Stimulated activated CD8-positive, alpha-beta memory T cell treated with anti-CD3 and anti-CD28 coated beads, Interleukin-4, amount 100 ng/mL, for 4 hours (primary cell): ENCODE results near the gene POP7.
"Not testable (repeated sequence)": the region's sequence is repeated elsewhere in the genome, so short reads cannot be mapped to it uniquely, and the experiment has no call there.

ENCODE experiments used
- DNase-seq, 2 donors: peaks; one replicate each; pipeline ENCODE4 v3.0.0-alpha.2; 2020; ENCODE audit warnings: low read depth in 2 of 2, low spot score in 1 of 2

Gene POP7

DNA sequence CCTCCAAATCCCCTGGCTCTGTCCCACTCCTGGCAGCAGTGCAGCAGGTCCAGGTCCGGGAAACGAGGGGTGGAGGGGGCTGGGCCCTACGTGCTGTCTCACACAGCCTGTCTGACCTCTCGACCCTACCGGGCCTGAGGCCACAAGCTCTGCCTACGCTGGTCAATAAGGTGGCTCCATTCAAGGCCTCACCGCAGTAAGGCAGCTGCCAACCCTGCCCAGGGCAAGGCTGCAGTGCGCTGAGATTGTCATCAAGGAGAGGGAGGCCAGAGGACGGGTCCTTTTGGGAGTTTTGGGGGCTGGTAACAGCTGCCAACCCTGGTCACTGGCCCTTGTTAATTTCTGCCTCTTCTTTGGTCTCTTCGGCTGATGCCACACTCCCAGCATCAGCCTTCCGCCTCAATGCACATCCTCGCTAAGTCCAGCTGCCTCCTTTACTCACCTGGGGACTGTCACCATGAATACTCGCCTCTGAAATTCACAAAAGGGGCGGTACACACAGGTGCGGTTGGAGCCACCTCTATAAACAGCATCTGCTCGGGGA is 17.9 kb downstream of the POP7 start:
- no peak for DNase-seq

DNA sequence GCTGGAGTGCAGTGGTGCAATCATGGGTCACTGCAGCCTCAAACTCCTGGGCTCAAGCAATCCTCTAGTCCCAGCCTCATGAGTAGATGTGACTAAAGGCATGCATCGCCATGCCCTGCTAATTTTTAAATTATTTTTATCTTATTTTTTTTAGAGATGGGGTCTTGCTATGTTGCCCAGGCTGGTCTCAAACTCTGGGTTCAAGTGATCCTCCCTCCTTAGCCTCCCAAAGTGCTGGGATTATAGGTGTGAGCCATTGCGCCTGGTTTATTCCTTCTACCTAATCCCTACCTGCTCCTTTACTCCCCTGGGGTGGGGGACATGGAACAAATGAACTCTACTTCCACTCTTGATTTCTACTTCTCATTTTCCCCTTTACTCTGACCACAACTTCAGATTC is 18.4 kb downstream of the POP7 start:
- DNase-seq, result not testable (repeated sequence)

DNA sequence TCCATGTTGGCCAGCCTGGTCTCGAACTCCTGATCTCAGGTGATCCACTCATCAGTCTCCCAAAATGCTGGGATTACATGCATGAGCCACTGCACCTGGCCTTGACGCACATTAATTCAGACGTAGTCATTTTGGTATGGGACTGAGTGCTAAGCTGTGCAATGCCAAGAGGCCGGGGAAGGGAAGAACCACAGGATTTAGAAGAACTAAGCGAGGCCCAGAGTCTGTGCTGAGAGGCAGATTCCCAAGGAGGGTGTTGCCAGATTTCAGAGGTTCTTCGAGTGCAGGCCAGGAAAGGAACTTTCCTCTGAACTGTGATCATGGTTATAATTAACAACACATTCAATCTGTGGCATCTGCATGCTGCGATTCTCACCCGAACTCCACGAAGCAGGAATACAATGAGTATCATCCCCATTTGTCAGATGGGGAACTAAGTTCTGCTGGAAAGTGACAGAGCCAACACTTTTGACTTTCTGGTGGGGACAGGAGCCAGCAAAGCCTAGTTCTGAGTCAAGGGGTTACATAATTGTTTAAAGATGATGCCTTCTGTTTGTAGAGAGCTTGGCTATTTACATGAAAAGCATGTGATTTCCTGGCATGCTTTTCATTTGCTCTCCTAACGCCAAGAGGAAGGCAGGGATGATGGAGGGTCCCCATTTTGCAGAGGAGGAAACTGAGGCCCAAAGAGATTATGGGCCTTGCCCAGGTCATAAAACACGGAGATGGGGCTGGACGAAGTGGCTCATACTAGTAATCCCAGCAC is 21.3 kb downstream of the POP7 start:
- no peak for DNase-seq

DNA sequence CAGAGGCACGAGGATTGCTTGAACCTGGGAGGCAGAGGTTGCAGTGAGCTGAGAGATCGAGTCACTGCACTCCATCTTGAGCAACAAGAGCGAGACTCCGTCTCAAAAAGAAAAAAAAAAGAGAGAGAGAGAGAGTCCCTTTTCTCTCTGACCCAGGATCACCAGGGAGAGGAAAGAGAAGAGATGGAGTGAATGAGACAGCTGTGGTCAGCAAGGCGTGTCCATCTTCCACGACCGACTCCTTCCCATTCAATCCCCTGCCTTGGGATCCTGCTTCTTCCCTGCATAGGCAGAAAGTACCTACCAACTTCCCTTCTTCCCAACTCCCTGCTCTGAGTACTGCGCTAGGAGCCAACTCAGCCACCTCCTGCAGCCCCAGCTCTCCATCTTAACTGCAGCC is 22.3 kb downstream of the POP7 start:
- DNase-seq, result no peak

DNA sequence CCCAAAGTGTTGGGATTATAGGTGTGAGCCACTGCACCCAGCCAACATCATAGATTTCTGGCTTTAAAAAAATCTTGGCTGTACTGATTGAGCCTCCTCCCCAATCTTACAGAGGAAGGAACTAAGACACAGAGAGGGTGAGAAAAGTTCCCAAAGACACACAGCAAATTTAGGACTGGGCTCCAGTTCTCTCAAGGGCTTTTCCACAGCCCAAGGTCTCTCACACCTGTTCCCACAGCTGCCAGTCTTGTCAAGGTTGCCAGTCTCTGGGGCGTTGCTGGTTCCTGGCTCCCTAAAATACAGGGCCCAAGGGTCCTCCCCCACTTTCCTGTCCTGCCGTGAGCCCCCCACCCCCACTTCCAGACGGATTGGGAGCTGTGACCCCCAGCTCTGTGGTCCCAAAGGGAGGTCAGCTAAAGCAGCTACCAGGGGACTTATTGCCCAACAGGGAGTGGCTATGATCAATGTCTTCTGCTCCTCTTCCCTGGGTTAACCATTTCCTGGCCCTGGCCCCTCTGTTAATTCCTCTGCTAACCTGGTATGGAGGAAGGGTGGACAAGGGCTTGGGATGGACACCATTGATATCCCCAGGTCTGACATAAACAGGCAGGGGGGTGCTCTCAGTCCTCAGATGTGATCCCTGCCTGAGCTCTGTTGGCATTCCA is 24.3 kb downstream of the POP7 start:
- no peak for DNase-seq

DNA sequence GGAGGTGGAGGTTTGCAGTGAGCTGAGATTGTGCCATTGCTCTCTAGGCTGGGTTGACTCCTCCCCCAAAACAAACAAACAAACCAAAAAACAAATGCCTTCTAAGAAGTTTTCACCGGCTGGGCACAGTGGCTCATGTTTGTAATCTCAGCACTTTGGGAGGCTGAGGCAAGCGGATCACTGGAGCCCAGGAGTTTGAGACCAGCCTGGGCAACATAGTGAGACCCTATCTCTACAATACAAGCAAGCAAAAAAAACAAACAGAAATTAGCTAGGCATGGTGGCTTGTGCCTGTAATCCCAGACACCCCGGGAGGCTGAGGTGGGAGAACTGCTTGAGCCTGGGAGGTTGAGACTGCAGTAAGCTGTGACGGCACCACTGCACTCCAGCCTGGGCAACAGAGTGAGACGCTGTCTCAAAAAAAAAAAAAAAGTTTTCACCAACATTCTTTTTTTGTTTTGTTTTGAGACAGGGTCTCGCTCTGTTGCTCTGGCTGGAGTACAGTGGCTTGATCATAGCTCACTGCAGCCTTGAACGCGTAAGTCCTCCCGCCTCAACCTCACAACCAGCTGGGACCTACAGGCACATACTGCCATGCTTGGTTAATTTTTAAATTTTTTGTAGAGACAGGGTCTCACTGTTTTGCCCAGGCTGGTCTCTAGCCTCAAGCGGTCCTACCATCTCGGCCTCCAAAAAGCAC is 26.2 kb downstream of the POP7 start:
- no peak for DNase-seq

DNA sequence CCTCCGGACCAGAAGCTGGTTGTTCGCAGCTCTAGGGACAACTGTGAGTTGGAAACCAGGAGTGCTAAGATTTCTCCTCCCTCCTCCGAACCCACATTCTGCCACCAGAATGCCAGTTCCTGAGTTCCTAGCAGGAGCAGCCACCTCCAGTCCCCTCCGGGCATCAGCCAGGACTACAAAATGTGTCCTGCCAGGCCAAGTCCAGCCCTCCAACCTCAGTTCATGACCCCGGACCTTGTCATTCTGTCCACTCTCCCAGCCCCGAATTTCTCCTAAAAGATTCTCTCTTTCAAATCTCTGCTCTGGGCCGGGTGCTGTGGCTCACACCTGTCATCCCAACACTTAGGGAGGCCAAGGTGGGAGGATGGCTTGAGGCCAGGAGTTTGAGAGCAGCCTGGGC is 29.8 kb downstream of the POP7 start:
- DNase-seq, result no peak

DNA sequence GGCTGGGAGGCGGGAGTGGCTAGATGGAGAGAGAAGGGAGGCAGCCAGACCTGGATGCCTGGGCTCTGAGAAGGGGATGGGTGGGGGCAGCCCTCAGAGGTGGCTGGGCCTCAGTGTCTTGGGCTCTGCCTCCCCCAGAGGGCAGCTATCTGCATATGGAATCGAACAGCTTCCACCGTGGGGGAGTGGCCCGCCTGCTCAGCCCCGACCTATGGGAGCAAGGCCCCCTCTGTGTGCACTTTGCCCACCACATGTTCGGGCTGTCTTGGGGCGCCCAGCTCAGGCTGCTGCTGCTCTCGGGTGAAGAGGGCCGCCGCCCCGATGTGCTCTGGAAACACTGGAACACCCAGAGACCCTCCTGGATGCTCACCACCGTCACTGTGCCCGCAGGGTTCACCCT is 30.8 kb downstream of the POP7 start:
- no peak for DNase-seq

DNA sequence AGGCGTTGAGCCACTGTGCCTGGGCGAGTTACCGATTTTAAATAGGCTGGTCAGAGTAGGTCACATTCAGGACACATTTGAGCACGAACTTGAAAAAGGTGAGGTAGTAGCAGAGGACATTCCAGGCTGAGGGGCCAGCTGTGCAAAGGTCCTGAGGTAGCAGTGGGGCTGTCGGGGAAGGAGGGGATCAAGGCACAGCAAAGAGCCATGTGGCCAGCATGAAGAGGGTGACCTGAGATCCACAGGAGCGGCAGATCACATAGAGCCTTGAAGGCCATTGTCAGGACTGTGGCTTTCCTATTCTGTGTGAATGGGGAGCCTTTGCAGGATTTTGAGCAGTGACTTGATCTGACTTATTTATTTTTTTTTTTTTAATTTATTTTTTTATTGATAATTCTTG is 34.0 kb downstream of the POP7 start:
- DNase-seq, result no peak

DNA sequence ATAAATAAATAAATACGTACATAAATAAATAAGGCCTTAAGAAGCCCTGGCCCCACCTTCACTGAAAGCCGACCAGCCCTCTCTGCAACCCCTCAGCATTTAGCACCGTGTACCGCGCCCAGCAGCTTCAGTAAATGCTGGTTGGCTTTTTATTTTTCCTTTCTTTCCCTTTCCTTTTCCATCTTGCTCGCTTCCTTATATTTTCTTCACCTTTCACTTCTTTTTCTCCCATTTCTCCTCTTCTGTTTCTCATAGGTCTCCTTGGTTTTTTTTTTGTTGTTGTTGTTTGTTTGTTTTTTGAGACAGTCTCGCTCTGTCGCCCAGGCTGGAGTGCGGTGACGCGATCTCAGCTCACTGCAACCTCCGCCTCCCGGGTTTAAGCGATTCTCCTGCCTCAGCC is 38.7 kb downstream of the POP7 start:
- no peak for DNase-seq

DNA sequence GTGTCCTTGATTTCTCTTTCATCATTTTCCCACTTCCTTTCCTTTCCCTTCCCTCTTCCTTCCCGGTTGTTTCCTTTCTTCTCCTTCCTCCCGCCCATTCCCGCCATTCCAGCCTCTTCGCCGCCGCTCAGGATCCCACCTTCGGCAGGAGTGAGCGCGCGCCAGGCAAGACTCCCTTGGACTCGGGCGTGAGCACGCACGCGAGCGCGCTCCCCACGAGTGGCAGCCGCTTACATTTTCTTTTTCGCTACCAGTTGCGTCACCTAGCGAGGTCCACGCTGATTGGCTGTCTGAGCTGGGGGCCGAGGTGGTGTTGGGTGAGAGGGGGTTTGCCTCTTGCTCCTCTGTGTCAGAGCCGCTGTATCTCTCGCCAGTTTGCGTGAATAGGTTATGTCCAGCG is 39.3 kb downstream of the POP7 start:
- no peak for DNase-seq

DNA sequence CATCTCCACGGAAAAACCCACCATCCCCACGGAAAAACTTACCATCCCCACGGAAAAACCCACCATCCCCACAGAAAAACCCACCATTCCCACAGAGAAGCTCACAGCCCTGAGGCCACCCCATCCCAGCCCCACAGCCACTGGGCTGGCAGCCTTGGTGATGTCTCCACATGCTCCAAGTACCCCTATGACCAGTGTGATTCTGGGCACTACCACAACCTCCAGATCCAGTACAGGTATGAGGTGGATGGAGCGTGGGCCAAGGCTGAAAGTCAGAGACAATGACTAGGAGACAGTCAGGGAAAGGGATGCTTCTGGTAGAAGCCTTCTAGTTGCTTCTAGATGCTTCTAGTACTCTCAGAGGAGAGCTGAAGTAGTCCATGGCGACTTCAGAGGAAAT is 47.1 kb downstream of the POP7 start:
- no peak for DNase-seq

DNA sequence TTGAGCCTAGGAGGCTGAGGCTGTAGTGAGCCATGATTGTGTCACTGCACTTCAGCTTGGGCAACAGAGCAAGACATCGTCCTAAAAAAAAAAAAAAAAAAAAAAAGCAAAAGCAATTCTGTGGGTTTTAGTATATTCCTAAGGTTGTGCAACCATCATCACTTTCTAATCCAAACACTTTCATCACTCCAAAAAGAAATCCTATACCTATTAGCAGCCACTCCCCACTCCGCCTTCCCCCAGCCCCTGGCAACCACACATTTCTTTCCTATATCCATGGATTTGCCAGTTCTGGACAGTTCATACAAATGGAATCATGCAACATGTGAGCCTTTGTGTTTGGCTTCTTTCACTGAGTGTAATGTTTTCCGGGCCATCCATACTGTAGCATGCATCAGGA is 47.8 kb downstream of the POP7 start:
- no peak for DNase-seq
